ENCODE data around the gene UBE2L6. TPM values are rescaled to one million over a fixed set of nuclear protein-coding genes. Genes with fewer than 3 reads are reported as not detected.

The UBE2L6 gene
- polyA plus RNA-seq, 3 donors from 2014 or later = 310 to 706 (median 354) TPM

GRCh38 chr11:57555393-57555792, 12.1 kb downstream of the UBE2L6 start:
- Mint-ChIP-seq H3K4me3 (no peak overlapping the region), H3K27ac (peak overlapping the region in 3 of 6 donors; percentile 0 to 68 (median 8)), H3K9me3 (no peaks in the 10 kb centered on the region), H3K36me3 (peaks cover 21 to 50% (median 26%) of the 10 kb centered on the region in 3 donors), H3K4me1 (peaks cover 3 to 9% of the 10 kb centered on the region in 2 donors), H3K27me3 (ENCODE audit: low read depth in 3 of 3) (no peaks in the 10 kb centered on the region)
- DNase-seq = no peak

- no peak for DNase-seq
- Mint-ChIP-seq H3K27me3 (ENCODE audit: low read depth in 3 of 3) (peaks cover 0 to 2% (median 0%) of the 10 kb centered on the region in 3 donors), H3K9me3 (no peaks in the 10 kb centered on the region), H3K36me3 (peaks cover 26 to 46% (median 27%) of the 10 kb centered on the region in 3 donors), H3K4me1 (peaks cover 7 to 14% of the 10 kb centered on the region in 2 donors), H3K27ac (peak overlapping the region in 2 of 6 donors; percentile 19 to 43), H3K4me3 (no peak overlapping the region)
Observed at GRCh38 chr11:57552479-57552878, 15.0 kb downstream of the UBE2L6 start.

GRCh38 chr11:57551941-57552340, 15.5 kb downstream of the UBE2L6 start:
- peaks cover 11 to 19% of the 10 kb centered on the region in 2 donors for H3K4me1 Mint-ChIP-seq
- H3K27me3 Mint-ChIP-seq (ENCODE audit: low read depth in 3 of 3) = peaks cover 0 to 2% (median 2%) of the 10 kb centered on the region in 3 donors
- no peaks in the 10 kb centered on the region for H3K9me3 Mint-ChIP-seq
- no peak for DNase-seq
- peaks cover 26 to 42% (median 27%) of the 10 kb centered on the region in 3 donors for H3K36me3 Mint-ChIP-seq
- H3K4me3 Mint-ChIP-seq = no peak overlapping the region
- peak overlapping the region in 1 of 6 donors; percentile 9 for H3K27ac Mint-ChIP-seq

DNA sequence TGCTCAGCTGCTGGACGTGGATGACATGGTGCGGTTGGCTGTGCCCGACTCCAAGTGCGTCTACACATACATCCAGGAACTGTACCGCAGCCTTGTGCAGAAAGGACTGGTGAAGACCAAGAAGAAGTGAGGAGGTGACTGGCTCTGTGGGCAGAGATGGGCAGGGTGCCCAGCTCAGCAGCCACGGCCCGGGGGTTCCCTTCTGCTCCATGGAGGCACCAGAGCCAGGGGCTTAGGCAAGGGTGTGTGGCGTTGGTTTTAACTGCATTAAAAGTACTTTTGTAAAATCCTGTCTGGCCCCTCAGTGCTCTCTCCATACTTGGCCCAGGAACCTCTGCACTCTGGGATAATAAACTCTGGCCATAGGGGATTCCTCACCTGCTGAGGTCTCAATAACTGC, 17.5 kb downstream of the UBE2L6 start:
- no peak overlapping the region for H3K4me3 Mint-ChIP-seq
- peaks cover 22 to 37% (median 22%) of the 10 kb centered on the region in 3 donors for H3K36me3 Mint-ChIP-seq
- peaks cover 11 to 19% of the 10 kb centered on the region in 2 donors for H3K4me1 Mint-ChIP-seq
- peaks cover 0 to 2% (median 2%) of the 10 kb centered on the region in 3 donors for H3K27me3 Mint-ChIP-seq (ENCODE audit: low read depth in 3 of 3)
- H3K9me3 Mint-ChIP-seq = no peaks in the 10 kb centered on the region
- no peak for DNase-seq
- H3K27ac Mint-ChIP-seq = peak overlapping the region in 2 of 6 donors; percentile 36 to 65

DNA sequence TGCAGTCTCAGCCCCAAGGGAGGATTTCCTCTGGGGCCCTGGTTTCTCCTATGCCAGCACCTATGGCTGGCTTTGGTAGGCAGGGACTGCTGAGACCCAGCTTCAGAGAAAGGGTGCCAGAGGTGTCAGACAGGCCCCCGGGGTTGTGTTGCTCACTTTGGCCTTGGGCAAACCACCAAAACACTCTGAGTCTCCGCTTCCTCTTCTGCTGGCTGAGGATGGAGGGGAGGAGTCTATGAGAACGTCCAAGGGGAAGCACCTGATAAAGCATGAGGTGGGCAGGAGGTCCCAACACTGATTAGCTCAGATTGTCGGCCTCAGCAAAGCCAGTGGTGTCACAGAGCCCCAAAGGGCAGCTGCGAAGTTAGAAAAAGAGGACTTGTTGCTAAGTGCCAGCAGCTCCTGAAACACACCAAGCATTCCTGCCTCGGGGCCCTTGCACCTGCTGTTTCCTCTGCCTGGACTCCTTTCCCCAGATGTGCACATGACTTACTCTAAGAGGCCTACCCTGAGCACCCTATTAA, 19.6 kb downstream of the UBE2L6 start:
- Mint-ChIP-seq H3K4me1 (peaks cover 11 to 19% of the 10 kb centered on the region in 2 donors), H3K27ac (peak overlapping the region; percentile 40 to 90 (median 72)), H3K36me3 (peaks cover 13 to 20% (median 15%) of the 10 kb centered on the region in 3 donors), H3K9me3 (no peaks in the 10 kb centered on the region), H3K4me3 (no peak overlapping the region), H3K27me3 (ENCODE audit: low read depth in 3 of 3) (peaks cover 0 to 2% (median 2%) of the 10 kb centered on the region in 3 donors)
- peak; percentile 23 to 44 (median 39) for DNase-seq

DNA sequence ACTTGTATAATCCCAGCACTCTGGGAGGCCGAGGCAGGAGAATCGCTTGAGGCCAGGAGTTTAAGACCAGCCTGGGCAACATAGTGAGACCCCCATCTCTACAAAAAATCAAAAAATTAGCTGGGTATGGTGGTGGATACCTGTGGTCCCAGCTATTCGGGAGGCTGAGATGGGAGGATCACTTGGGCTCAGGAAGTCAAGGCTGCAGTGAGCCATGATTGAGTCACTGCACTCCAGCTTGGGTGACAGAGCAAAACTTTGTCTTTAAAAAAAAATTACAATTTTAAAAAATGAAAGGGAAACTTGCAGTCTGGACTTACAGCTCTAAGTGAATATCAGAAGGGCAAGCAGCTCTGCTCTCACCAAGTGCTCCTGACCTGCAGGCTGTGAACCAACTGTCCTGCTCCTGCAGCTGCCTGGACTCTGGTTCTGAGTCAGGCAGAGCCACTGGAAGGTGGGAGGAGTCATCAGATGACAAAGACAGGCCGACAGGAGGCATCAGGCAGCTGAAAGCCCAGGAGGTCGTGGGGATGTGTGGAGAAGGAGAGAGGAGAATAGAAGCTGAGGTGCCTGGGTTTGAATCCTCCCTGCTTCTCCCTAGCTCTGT, 20.5 kb downstream of the UBE2L6 start:
- Mint-ChIP-seq H3K4me3 (no peak overlapping the region), H3K4me1 (peaks cover 11 to 19% of the 10 kb centered on the region in 2 donors), H3K9me3 (no peaks in the 10 kb centered on the region), H3K36me3 (peaks cover 4 to 11% (median 9%) of the 10 kb centered on the region in 3 donors), H3K27me3 (ENCODE audit: low read depth in 3 of 3) (peaks cover 0 to 2% (median 2%) of the 10 kb centered on the region in 3 donors), H3K27ac (peak overlapping the region in 5 of 6 donors; percentile 40 to 90 (median 66))
- DNase-seq = no peak

DNA sequence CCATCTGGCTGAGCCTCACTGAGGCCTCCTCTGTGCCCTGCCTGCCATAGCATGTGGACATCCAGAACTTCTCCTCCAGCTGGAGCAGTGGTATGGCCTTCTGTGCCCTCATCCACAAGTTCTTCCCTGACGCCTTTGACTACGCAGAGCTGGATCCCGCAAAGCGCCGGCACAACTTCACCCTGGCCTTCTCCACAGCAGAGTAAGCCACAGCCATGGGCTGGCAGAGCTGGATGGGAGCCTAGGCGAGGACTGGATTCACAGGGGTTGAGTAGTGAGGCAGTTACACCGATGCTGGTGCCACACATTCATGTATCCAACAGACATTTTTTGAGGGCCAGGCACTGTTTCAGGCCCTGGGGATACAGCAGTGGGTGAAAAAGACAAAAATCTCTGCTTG, 21.0 kb downstream of the UBE2L6 start:
- H3K4me1 Mint-ChIP-seq = peaks cover 11 to 19% of the 10 kb centered on the region in 2 donors
- H3K9me3 Mint-ChIP-seq = no peaks in the 10 kb centered on the region
- peaks cover 0 to 2% (median 2%) of the 10 kb centered on the region in 3 donors for H3K27me3 Mint-ChIP-seq (ENCODE audit: low read depth in 3 of 3)
- no peak overlapping the region for H3K4me3 Mint-ChIP-seq
- no peak for DNase-seq
- H3K27ac Mint-ChIP-seq = no peak overlapping the region
- H3K36me3 Mint-ChIP-seq = peaks cover 4 to 11% (median 9%) of the 10 kb centered on the region in 3 donors

DNA sequence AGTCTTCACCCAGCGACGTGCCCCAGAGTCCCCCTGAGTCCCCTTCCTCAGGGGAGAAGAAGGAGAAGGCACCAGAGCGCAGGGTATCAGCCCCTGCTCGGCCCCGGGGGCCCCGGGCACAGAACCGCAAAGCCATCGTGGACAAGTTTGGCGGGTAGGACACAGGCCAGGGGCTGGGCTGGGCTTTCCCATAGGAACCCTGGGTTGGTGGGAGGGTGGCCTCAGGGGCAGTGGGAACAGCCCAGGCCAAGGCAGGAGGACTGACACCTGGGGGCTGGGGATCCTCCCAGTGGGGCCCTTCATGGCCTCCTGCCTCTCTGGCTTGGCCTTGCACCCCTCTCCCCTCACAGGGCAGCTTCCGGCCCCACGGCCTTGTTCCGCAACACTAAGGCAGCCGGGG, 21.6 kb downstream of the UBE2L6 start:
- DNase-seq = no peak
- Mint-ChIP-seq H3K4me3 (no peak overlapping the region), H3K9me3 (no peaks in the 10 kb centered on the region), H3K27me3 (ENCODE audit: low read depth in 3 of 3) (peaks cover 0 to 2% (median 2%) of the 10 kb centered on the region in 3 donors), H3K36me3 (peaks cover 4 to 11% (median 9%) of the 10 kb centered on the region in 3 donors), H3K27ac (no peak overlapping the region), H3K4me1 (peaks cover 11 to 19% of the 10 kb centered on the region in 2 donors)

DNA sequence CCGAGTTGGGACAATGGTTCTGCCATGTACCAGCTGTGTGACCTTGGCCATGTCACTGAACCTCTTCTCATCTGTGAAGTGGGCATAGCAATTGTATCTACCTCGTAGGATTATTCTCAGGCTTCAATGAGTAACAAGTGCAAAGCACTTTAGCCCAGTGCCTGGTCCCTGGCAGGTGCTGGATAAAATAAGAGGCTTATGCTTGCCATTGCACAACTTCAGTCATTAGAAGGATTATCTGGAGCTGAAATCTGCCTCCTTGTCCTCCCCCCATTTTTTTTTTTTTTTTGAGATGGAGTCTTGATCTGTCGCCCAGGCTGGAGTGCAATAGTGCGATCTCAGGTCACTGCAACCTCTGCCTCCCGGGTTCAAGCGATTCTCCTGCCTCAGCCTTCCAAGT, 22.9 kb downstream of the UBE2L6 start:
- no peak overlapping the region for H3K27ac Mint-ChIP-seq

DNA sequence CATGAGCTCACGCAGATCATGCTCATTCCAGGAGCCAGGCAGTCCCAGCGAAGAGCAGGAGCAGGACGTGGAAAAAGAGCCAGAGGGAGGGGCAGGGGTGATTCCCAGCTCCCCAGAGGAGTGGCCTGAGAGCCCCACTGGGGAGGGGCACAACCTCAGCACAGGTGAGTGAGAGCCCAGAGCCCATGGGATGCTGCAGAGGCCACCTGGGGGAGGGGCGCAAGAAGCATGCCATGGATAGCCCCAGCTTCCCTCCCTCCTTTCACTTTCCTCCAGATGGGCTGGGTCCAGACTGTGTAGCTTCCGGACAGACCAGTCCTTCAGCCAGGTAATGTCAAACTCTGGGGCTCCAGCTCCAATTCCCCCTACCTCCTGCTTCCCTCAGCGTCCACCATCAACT, 23.9 kb downstream of the UBE2L6 start:
- Mint-ChIP-seq H3K27ac (no peak overlapping the region), H3K36me3 (peaks cover 0 to 2% (median 0%) of the 10 kb centered on the region in 3 donors), H3K27me3 (ENCODE audit: low read depth in 3 of 3) (peaks cover 0 to 2% (median 2%) of the 10 kb centered on the region in 3 donors), H3K9me3 (no peaks in the 10 kb centered on the region), H3K4me1 (peaks cover 11 to 16% of the 10 kb centered on the region in 2 donors), H3K4me3 (no peak overlapping the region)
- no peak for DNase-seq

More for the DNA sequence above, 22.9 kb downstream of the UBE2L6 start:
- Mint-ChIP-seq H3K4me1 (peaks cover 11 to 19% of the 10 kb centered on the region in 2 donors), H3K4me3 (no peak overlapping the region), H3K27me3 (ENCODE audit: low read depth in 3 of 3) (peaks cover 0 to 2% (median 2%) of the 10 kb centered on the region in 3 donors), H3K9me3 (no peaks in the 10 kb centered on the region), H3K36me3 (peaks cover 0 to 5% (median under 1%) of the 10 kb centered on the region in 3 donors)
- no peak for DNase-seq

- no peak overlapping the region for H3K4me3 Mint-ChIP-seq
- peaks cover 0 to 5% (median 0%) of the 10 kb centered on the region in 3 donors for H3K36me3 Mint-ChIP-seq
- no peak for DNase-seq
- peaks cover 0 to 2% (median 0%) of the 10 kb centered on the region in 3 donors for H3K27me3 Mint-ChIP-seq (ENCODE audit: low read depth in 3 of 3)
- peak overlapping the region in 1 of 6 donors; percentile 15 for H3K27ac Mint-ChIP-seq
- H3K4me1 Mint-ChIP-seq = peaks cover 5 to 6% of the 10 kb centered on the region in 2 donors
- H3K9me3 Mint-ChIP-seq = no peaks in the 10 kb centered on the region
Observed at GRCh38 chr11:57542582-57542981, 24.9 kb downstream of the UBE2L6 start.

- no peaks in the 10 kb centered on the region for H3K27me3 Mint-ChIP-seq (ENCODE audit: low read depth in 3 of 3)
- no peak overlapping the region for H3K27ac Mint-ChIP-seq
- DNase-seq = no peak
- peaks cover 0 to 5% (median 0%) of the 10 kb centered on the region in 3 donors for H3K36me3 Mint-ChIP-seq
- H3K9me3 Mint-ChIP-seq = no peaks in the 10 kb centered on the region
- no peaks in the 10 kb centered on the region for H3K4me1 Mint-ChIP-seq
- H3K4me3 Mint-ChIP-seq = no peak overlapping the region
Observed at GRCh38 chr11:57541169-57541568, 26.3 kb downstream of the UBE2L6 start.

- H3K36me3 Mint-ChIP-seq = peaks cover 0 to 5% (median 0%) of the 10 kb centered on the region in 3 donors
- no peaks in the 10 kb centered on the region for H3K9me3 Mint-ChIP-seq
- H3K27ac Mint-ChIP-seq = no peak overlapping the region
- H3K4me1 Mint-ChIP-seq = no peaks in the 10 kb centered on the region
- H3K27me3 Mint-ChIP-seq (ENCODE audit: low read depth in 3 of 3) = peaks cover 0 to 2% (median 0%) of the 10 kb centered on the region in 3 donors
- H3K4me3 Mint-ChIP-seq = no peak overlapping the region
- no peak for DNase-seq
Observed at GRCh38 chr11:57539342-57539741, 28.1 kb downstream of the UBE2L6 start.

GRCh38 chr11:57536947-57537619, 30.4 kb downstream of the UBE2L6 start, which contains the start of gene SMTNL1:
Gene SMTNL1, plus strand, starts transcription at chr11:57537595. Its CDS starts 5,048 bp downstream, at chr11:57542643.
- H3K36me3 Mint-ChIP-seq = peaks cover 0 to 5% (median 0%) of the 10 kb centered on the region in 3 donors
- DNase-seq = no peak
- peaks cover under 1 to 1% of the 10 kb centered on the region in 2 donors for H3K4me1 Mint-ChIP-seq
- H3K4me3 Mint-ChIP-seq = no peak within 1 kb of the TSS
- H3K27me3 Mint-ChIP-seq (ENCODE audit: low read depth in 3 of 3) = peaks cover 0 to 2% (median 0%) of the 10 kb centered on the region in 3 donors
- H3K27ac Mint-ChIP-seq = no peak within 1 kb of the TSS
- no peaks in the 10 kb centered on the region for H3K9me3 Mint-ChIP-seq

Data from immature natural killer cell (primary cell).